H9 (cell line): ENCODE results near the gene GOLGA8R. TPM values are rescaled to one million over a fixed set of nuclear protein-coding genes. Genes with fewer than 3 reads are reported as not detected.
"Not testable (repeated sequence)": the region's sequence is repeated elsewhere in the genome, so short reads cannot be mapped to it uniquely, and the experiment has no call there.

ENCODE experiments used
- DNase-seq: peaks from one replicate; pipeline ENCODE4 v3.0.0-alpha.2; 2017
- H2AFZ ChIP-seq: one replicate; pipeline ENCODE4 v1.6.1; 2013; ENCODE audit warnings: mild to moderate bottlenecking, low read length, control low read depth, moderate library complexity
- H2AK5ac ChIP-seq: 2 replicates; pipeline ENCODE4 v1.6.1; 2013; ENCODE audit warnings: low read length, control low read depth, mixed read lengths; ENCODE audit not compliant: insufficient read length
- H2BK120ac ChIP-seq: one replicate; pipeline ENCODE4 v1.6.1; 2013; ENCODE audit warnings: low read depth, mild to moderate bottlenecking, low read length, control low read depth, inconsistent platforms; ENCODE audit not compliant: poor library complexity, severe bottlenecking
- H2BK12ac ChIP-seq: 2 replicates; pipeline ENCODE4 v1.6.1; 2013; ENCODE audit warnings: low read length, control low read depth, mixed read lengths, low read depth; ENCODE audit not compliant: insufficient read length
- H2BK15ac ChIP-seq: 2 replicates; pipeline ENCODE4 v1.6.1; 2013; ENCODE audit warnings: low read depth, low read length, control low read depth
- H2BK20ac ChIP-seq: one replicate; pipeline ENCODE4 v1.6.1; 2013; ENCODE audit warnings: low read depth, mild to moderate bottlenecking, low read length, control low read depth, inconsistent platforms; ENCODE audit not compliant: poor library complexity, severe bottlenecking
- H2BK5ac ChIP-seq: 2 replicates; pipeline ENCODE4 v1.6.1; 2013; ENCODE audit warnings: low read length, control low read depth, mixed read lengths; ENCODE audit not compliant: insufficient read length
- H3K14ac ChIP-seq: 2 replicates; pipeline ENCODE4 v1.6.1; 2013; ENCODE audit warnings: low read length, control low read depth; ENCODE audit not compliant: insufficient read depth
- H3K18ac ChIP-seq: 2 replicates; pipeline ENCODE4 v1.6.1; 2013; ENCODE audit warnings: low read depth, mild to moderate bottlenecking, mixed read lengths, low read length, control low read depth; ENCODE audit not compliant: insufficient read length
- H3K23ac ChIP-seq: 2 replicates; pipeline ENCODE4 v1.6.1; 2013; ENCODE audit warnings: low read length, control low read depth, mixed read lengths, low read depth; ENCODE audit not compliant: insufficient read length
- H3K23me2 ChIP-seq: 2 replicates; pipeline ENCODE4 v1.6.1; 2013; ENCODE audit warnings: low read depth, mild to moderate bottlenecking, mixed read lengths, low read length, control low read depth; ENCODE audit not compliant: insufficient read length, poor library complexity, severe bottlenecking
- H3K27ac ChIP-seq: 2 replicates; pipeline ENCODE4 v1.5.1; 2013; ENCODE audit warnings: low read length, control low read depth, mixed read lengths, low read depth; ENCODE audit not compliant: insufficient read length
- H3K27me3 ChIP-seq: 2 replicates; pipeline ENCODE4 v1.6.1; 2013; ENCODE audit warnings: low read length, control low read depth, inconsistent platforms; ENCODE audit not compliant: insufficient read depth
- H3K4ac ChIP-seq: 2 replicates; pipeline ENCODE4 v1.6.1; 2013; ENCODE audit warnings: low read depth, mild to moderate bottlenecking, control low read depth, inconsistent platforms, low read length, moderate library complexity
- H3K4me1 ChIP-seq: 2 replicates; pipeline ENCODE4 v1.6.1; 2013; ENCODE audit warnings: low read length, control low read depth, inconsistent platforms; ENCODE audit not compliant: insufficient read depth
- H3K4me2 ChIP-seq: 2 replicates; pipeline ENCODE4 v1.6.1; 2013; ENCODE audit warnings: low read length, control low read depth, mixed read lengths; ENCODE audit not compliant: insufficient read length, insufficient read depth
- H3K56ac ChIP-seq: 2 replicates; pipeline ENCODE4 v1.6.1; 2013; ENCODE audit warnings: low read depth, mild to moderate bottlenecking, mixed read lengths, low read length, control low read depth; ENCODE audit not compliant: insufficient read length
- H3K79me1 ChIP-seq: 2 replicates; pipeline ENCODE4 v1.6.1; 2013; ENCODE audit warnings: low read depth, mild to moderate bottlenecking, moderate library complexity, low read length, control low read depth, inconsistent platforms; ENCODE audit not compliant: insufficient read depth, poor library complexity, severe bottlenecking
- H3K79me2 ChIP-seq: 2 replicates; pipeline ENCODE4 v1.6.1; 2013; ENCODE audit warnings: low read length, control low read depth, inconsistent platforms; ENCODE audit not compliant: insufficient read depth
- H3K9ac ChIP-seq: 2 replicates; pipeline ENCODE4 v1.6.1; 2013; ENCODE audit warnings: low read length, control low read depth, mixed read lengths; ENCODE audit not compliant: insufficient read length; ENCODE audit errors: extremely low read depth
- H3K9me3 ChIP-seq: one replicate; pipeline ENCODE4 v1.6.1; 2013; ENCODE audit warnings: low read depth, low read length, inconsistent platforms; ENCODE audit not compliant: control insufficient read depth
- H3T11ph ChIP-seq: one replicate; pipeline ENCODE4 v1.6.1; 2013; ENCODE audit warnings: mild to moderate bottlenecking, low read length, control low read depth, inconsistent platforms
- H4K20me1 ChIP-seq: one replicate; pipeline ENCODE4 v1.6.1; 2013; ENCODE audit not compliant: control insufficient read depth, insufficient read length, insufficient read depth
- H4K5ac ChIP-seq: 2 replicates; pipeline ENCODE4 v1.6.1; 2013; ENCODE audit warnings: low read depth, mild to moderate bottlenecking, mixed read lengths, low read length, control low read depth; ENCODE audit not compliant: insufficient read length
- H4K8ac ChIP-seq: replicated peaks from 2 replicates; pipeline ENCODE4 v1.6.1; 2013; ENCODE audit warnings: low read length, control low read depth, mixed read lengths, low read depth; ENCODE audit not compliant: insufficient read length
- H4K91ac ChIP-seq: 2 replicates; pipeline ENCODE4 v1.6.1; 2013; ENCODE audit warnings: low read depth, mild to moderate bottlenecking, moderate library complexity, mixed read lengths, low read length, control low read depth; ENCODE audit not compliant: insufficient read length
- H3K27ac Mint-ChIP-seq, 3 experiments: 2 replicates in 2 of 3; 3 replicates in 1 of 3; pipeline ENCODE4 v1.8.0; 2020 to 2021; ENCODE audit warnings: mixed read lengths in 3 of 3, mild to moderate bottlenecking in 1 of 3, moderate library complexity in 1 of 3
- H3K27me3 Mint-ChIP-seq: 2 replicates; pipeline ENCODE4 v1.8.0; 2021; ENCODE audit warnings: low read depth, mild to moderate bottlenecking, moderate library complexity, mixed read lengths
- H3K36me3 Mint-ChIP-seq, 3 experiments: 2 replicates in 2 of 3; 3 replicates in 1 of 3; pipeline ENCODE4 v1.8.0; 2020 to 2021; ENCODE audit warnings: low read depth in 3 of 3, mixed read lengths in 3 of 3; ENCODE audit not compliant: insufficient read depth in 1 of 3
- H3K4me1 Mint-ChIP-seq, 2 experiments: 2 replicates each; pipeline ENCODE4 v1.8.0; 2020; ENCODE audit warnings: mixed read lengths in 2 of 2
- H3K4me3 Mint-ChIP-seq, 2 experiments: 2 replicates in 1 of 2; 3 replicates in 1 of 2; pipeline ENCODE4 v1.8.0; 2020 to 2021; ENCODE audit warnings: mild to moderate bottlenecking in 2 of 2, mixed read lengths in 2 of 2, moderate library complexity in 1 of 2
- H3K9me3 Mint-ChIP-seq, 2 experiments: 2 replicates in 1 of 2; 3 replicates in 1 of 2; pipeline ENCODE4 v1.8.0; 2020; ENCODE audit warnings: mild to moderate bottlenecking in 2 of 2, mixed read lengths in 2 of 2, moderate library complexity in 1 of 2
- WGBS: extraction: QIAGEN DNeasy Blood & Tissue Kit; methylation state at CpG from one replicate; pipeline ENCODE4 v1.1.7; 2013; ENCODE audit warnings: missing lambda C conversion rate, low lambda C conversion rate, mixed read lengths; ENCODE audit not compliant: insufficient read length; ENCODE audit errors: extremely low coverage; 5-methylcytosine and 5-hydroxymethylcytosine counted together
- total RNA-seq: library from RNA; stranded (reverse); gene quantifications from 2 replicates; pipeline ENCODE4 v1.2.1, GENCODE V29; 2021

GOLGA8R gene
- total RNA-seq, 1 experiment from 2014 or later, result 0.26 TPM

GRCh38 chr15:30355043-30355442 lies 59.0 kb downstream of the GOLGA8R start:
- H2AFZ ChIP-seq, H2BK12ac ChIP-seq, H3K79me2 ChIP-seq, H3K23ac ChIP-seq, H3T11ph ChIP-seq, H3K14ac ChIP-seq, H2BK20ac ChIP-seq, H3K27ac Mint-ChIP-seq, H3K27me3 Mint-ChIP-seq, H4K5ac ChIP-seq, H3K4me3 Mint-ChIP-seq, H3K79me1 ChIP-seq, H4K8ac ChIP-seq, H3K4me2 ChIP-seq, H4K20me1 ChIP-seq, DNase-seq, H3K23me2 ChIP-seq, H3K27ac ChIP-seq, H3K4ac ChIP-seq, H3K9me3 ChIP-seq, H2BK5ac ChIP-seq, H4K91ac ChIP-seq, H2AK5ac ChIP-seq, H3K4me1 ChIP-seq, H3K56ac ChIP-seq, H3K27me3 ChIP-seq, H3K9ac ChIP-seq, H3K9me3 Mint-ChIP-seq, H2BK15ac ChIP-seq, H3K18ac ChIP-seq, H3K36me3 Mint-ChIP-seq, H2BK120ac ChIP-seq, H3K4me1 Mint-ChIP-seq: not testable (repeated sequence)
- WGBS, result no CpG with 5 or more reads among the region's 6 CpGs

Other genes starting within 250 kb of the GOLGA8R start
- gene CHRFAM7A, start 20.7 kb downstream of the GOLGA8R start, total RNA-seq, result 2.4 and 4.3 TPM in 2 replicates
- not detected in 2 replicates for gene GOLGA8Q, start 137.8 kb upstream of the GOLGA8R start, total RNA-seq
- 0.70 and 0.94 TPM in 2 replicates for gene GOLGA8H, start 189.8 kb upstream of the GOLGA8R start, total RNA-seq